CD8-positive, alpha-beta memory T cell (primary cell): Measurements from ENCODE around the gene VN1R2. TPM values are rescaled to one million over a fixed set of nuclear protein-coding genes. Genes with fewer than 3 reads are reported as not detected.
A peak's percentile ranks its signal among the peaks of the same experiment; 100 is the strongest.
"Not testable (repeated sequence)": the region's sequence is repeated elsewhere in the genome, so short reads cannot be mapped to it uniquely, and the experiment has no call there.

Experiments
- CTCF ChIA-PET: fragments of 350-600 bp; sonication (Branson Sonifier 250); formaldehyde crosslinking; loops from one replicate; lab custom pipeline; 2021; ENCODE audit warnings: antibody characterized with exemption; lab: Charles Lee
- POLR2A ChIA-PET: fragments of 350-600 bp; sonication (Branson Sonifier 250); formaldehyde crosslinking; loops from one replicate; lab custom pipeline; 2021; ENCODE audit warnings: antibody characterized with exemption; lab: Charles Lee
- DNase-seq, 5 donors: peaks; one replicate each; pipeline versions ENCODE4 v3.0.0 to v3.0.0-alpha.2; 2020 to 2022; ENCODE audit warnings: mixed read lengths in 1 of 5
- H3K27ac ChIP-seq: one replicate; pipeline ENCODE4 v1.7.0; 2013; ENCODE audit warnings: low read depth, mild to moderate bottlenecking, low read length, moderate library complexity
- H3K27me3 ChIP-seq: 2 replicates; pipeline ENCODE4 v1.7.0; 2013; ENCODE audit warnings: low read length, mild to moderate bottlenecking; ENCODE audit not compliant: insufficient read depth, poor library complexity, severe bottlenecking
- H3K36me3 ChIP-seq: 2 replicates; pipeline ENCODE4 v1.7.0; 2013; ENCODE audit warnings: mild to moderate bottlenecking, low read length, moderate library complexity; ENCODE audit not compliant: insufficient read depth
- H3K4me1 ChIP-seq: 2 replicates; pipeline ENCODE4 v1.7.0; 2013; ENCODE audit warnings: mild to moderate bottlenecking, low read length, moderate library complexity; ENCODE audit not compliant: insufficient read depth
- H3K4me3 ChIP-seq: 2 replicates; pipeline ENCODE4 v1.7.0; 2013; ENCODE audit warnings: mild to moderate bottlenecking, low read length
- H3K9me3 ChIP-seq: 2 replicates; pipeline ENCODE4 v1.7.0; 2013; ENCODE audit warnings: mild to moderate bottlenecking, low read length
- H3K27ac Mint-ChIP-seq, 8 donors: one replicate each; pipeline ENCODE4 v1.8.0; 2020 to 2021; ENCODE audit warnings: mixed read lengths in 8 of 8, mild to moderate bottlenecking in 6 of 8, inconsistent platforms in 3 of 8, moderate library complexity in 3 of 8
- H3K27me3 Mint-ChIP-seq, 2 donors: one replicate each; pipeline ENCODE4 v1.8.0; 2020 to 2021; ENCODE audit warnings: mixed read lengths in 2 of 2, mild to moderate bottlenecking in 1 of 2, moderate library complexity in 1 of 2
- H3K36me3 Mint-ChIP-seq, 3 donors: one replicate each; pipeline ENCODE4 v1.8.0; 2020 to 2021; ENCODE audit warnings: mixed read lengths in 3 of 3, inconsistent platforms in 1 of 3, mild to moderate bottlenecking in 1 of 3
- H3K4me1 Mint-ChIP-seq, 3 donors: one replicate each; pipeline ENCODE4 v1.8.0; 2020 to 2021; ENCODE audit warnings: mixed read lengths in 3 of 3, inconsistent platforms in 1 of 3, mild to moderate bottlenecking in 1 of 3
- H3K4me3 Mint-ChIP-seq, 7 donors: one replicate each; pipeline ENCODE4 v1.8.0; 2020 to 2021; ENCODE audit warnings: mixed read lengths in 7 of 7, mild to moderate bottlenecking in 6 of 7, moderate library complexity in 4 of 7, inconsistent platforms in 2 of 7
- H3K9me3 Mint-ChIP-seq, 5 donors: one replicate each; pipeline ENCODE4 v1.8.0; 2020 to 2022; ENCODE audit warnings: mixed read lengths in 5 of 5, mild to moderate bottlenecking in 3 of 5, moderate library complexity in 2 of 5, inconsistent platforms in 1 of 5
- polyA plus RNA-seq: library from polyadenylated mRNA; unstranded; fragments of 300-500 nt; fragmentation: Illumina TruSeq; gene quantifications from one replicate; pipeline ENCODE4 v1.2.3, GENCODE V29; 2021
- total RNA-seq, 2 experiments: library from RNA; stranded (reverse); gene quantifications; one replicate each; pipeline ENCODE4 v1.2.3, GENCODE V29; 2021

VN1R2 gene, protein sequence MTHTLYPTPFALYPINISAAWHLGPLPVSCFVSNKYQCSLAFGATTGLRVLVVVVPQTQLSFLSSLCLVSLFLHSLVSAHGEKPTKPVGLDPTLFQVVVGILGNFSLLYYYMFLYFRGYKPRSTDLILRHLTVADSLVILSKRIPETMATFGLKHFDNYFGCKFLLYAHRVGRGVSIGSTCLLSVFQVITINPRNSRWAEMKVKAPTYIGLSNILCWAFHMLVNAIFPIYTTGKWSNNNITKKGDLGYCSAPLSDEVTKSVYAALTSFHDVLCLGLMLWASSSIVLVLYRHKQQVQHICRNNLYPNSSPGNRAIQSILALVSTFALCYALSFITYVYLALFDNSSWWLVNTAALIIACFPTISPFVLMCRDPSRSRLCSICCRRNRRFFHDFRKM
- not detected for total RNA-seq
- polyA plus RNA-seq, result not detected

DNA sequence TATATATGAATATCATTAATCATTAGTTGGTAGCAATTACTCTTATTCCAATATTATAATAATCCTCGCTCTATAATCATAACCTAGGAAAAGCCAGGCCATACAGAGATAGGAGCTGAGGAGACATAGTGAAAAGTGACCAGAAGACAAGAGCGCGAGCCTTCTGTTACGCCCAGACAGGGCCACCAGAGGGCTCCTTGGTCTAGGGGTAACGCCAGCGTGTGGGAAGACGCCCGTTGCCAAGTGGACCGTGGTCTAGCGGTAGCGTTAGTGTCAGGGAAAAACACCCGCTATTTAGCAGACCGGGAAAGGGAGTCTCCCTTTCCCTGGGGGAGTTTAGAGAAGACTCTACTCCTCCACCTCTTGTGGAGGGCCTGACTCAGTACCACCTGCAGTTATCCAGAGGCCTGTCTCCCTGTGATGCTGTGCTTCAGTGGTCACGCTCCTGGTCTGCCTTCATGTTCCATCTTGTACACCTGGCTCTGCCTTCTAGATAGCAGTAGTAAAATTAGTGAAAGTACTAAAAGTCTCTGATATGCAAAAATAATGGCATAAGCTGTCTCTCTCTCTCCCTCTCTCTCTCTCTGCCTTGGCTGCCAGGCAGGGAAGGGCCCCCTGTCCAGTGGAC is at the start of gene VN1R2:
VN1R2 (plus strand) TSS at position 578 of the 628 bp plus-strand sequence. CDS start 84 bp downstream, outside the sequence.
- CTCF ChIA-PET, DNase-seq, POLR2A ChIA-PET, H3K9me3 ChIP-seq, H3K4me3 ChIP-seq, H3K36me3 ChIP-seq, H3K4me1 ChIP-seq, H3K27ac ChIP-seq, H3K27me3 ChIP-seq, H3K4me3 Mint-ChIP-seq, H3K27ac Mint-ChIP-seq: not testable (repeated sequence)
- Mint-ChIP-seq H3K36me3 (peaks cover 0 to 16% (median 15%) of the 10 kb centered on the region in 3 donors), H3K4me1 (peaks cover 10 to 11% (median 11%) of the 10 kb centered on the region in 3 donors), H3K9me3 (peaks cover 31 to 56% (median 46%) of the 10 kb centered on the region in 5 donors), H3K27me3 (peaks cover 20 to 24% of the 10 kb centered on the region in 2 donors)

- POLR2A ChIA-PET, H3K4me1 ChIP-seq, DNase-seq, H3K27ac ChIP-seq, H3K4me3 Mint-ChIP-seq, CTCF ChIA-PET, H3K27ac Mint-ChIP-seq, H3K4me1 Mint-ChIP-seq, H3K27me3 Mint-ChIP-seq, H3K27me3 ChIP-seq: not testable (repeated sequence)
- Mint-ChIP-seq H3K9me3 (peaks cover 59 to 98% (median 97%) of the 10 kb centered on the region in 5 donors), H3K36me3 (peaks cover 23 to 80% (median 74%) of the 10 kb centered on the region in 3 donors)
- H3K36me3 ChIP-seq, result peaks cover 12% of the 10 kb centered on the region
- peak overlapping the region; percentile 2 for H3K4me3 ChIP-seq
- peaks cover 76% of the 10 kb centered on the region for H3K9me3 ChIP-seq
Observed at GRCh38 chr19:53211554-53211953, 46.5 kb upstream of the VN1R2 start.

DNA sequence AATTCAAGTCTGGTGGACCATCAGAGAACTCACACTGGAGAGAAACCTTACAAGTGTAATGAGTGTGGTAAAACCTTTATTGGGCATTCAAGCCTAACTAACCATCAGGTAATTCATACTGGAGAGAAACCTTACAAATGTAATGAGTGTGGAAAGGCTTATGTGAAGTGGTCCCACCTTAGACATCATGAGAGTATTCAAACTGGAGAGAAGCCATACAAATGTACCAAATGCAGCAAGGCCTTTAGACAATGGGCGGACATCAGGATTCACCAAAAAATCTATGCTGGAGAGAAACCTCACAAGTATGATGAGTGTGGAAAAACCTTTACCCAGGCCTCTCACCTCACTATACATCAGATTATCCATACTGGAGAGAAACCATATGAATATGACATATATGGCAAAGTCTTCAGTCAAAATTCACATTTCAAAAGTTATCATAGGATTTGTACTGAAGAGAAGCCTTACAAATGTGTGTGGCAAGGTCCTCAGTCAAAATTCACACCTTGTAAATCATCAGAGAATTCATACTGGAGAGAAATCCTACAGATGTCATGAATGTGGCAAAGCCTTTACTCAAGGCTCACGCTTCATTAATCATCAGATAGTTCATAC is 45.3 kb upstream of the VN1R2 start:
- H3K27me3 ChIP-seq, result no peaks in the 10 kb centered on the region
- ChIA-PET POLR2A (no interaction called here), CTCF (no interaction called here)
- H3K27ac ChIP-seq, result no peak overlapping the region
- H3K4me1 ChIP-seq, result no peaks in the 10 kb centered on the region
- peak overlapping the region; percentile 20 for H3K4me3 ChIP-seq
- no peaks in the 10 kb centered on the region for H3K27me3 Mint-ChIP-seq
- no peak overlapping the region for H3K4me3 Mint-ChIP-seq
- H3K36me3 Mint-ChIP-seq, result peaks cover 14 to 69% (median 64%) of the 10 kb centered on the region in 3 donors
- peaks cover 50 to 97% (median 93%) of the 10 kb centered on the region in 5 donors for H3K9me3 Mint-ChIP-seq
- H3K27ac Mint-ChIP-seq, result no peak overlapping the region
- H3K4me1 Mint-ChIP-seq, result no peaks in the 10 kb centered on the region
- peaks cover 12% of the 10 kb centered on the region for H3K36me3 ChIP-seq
- no peak for DNase-seq
- H3K9me3 ChIP-seq, result peaks cover 86% of the 10 kb centered on the region

DNA sequence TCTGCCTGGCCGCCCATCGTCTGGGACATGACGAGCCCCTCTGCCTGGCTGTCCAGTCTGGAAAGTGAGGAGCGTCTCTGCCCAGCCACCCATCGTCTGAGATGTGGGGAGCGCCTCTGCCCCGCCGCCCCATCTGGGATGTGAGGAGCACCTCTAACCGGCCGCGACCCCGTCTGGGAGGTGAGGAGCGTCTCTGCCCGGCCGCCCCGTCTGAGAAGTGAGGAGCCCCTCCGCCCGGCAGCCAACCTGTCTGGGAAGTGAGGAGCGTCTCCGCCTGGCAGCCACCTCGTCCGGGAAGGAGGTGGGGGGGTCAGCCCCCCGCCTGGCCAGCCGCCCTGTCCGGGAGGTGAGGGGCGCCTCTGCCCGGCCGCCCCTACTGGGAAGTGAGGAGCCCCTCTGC is 35.4 kb upstream of the VN1R2 start:
- DNase-seq, H3K4me3 Mint-ChIP-seq, POLR2A ChIA-PET, H3K27ac ChIP-seq, H3K27ac Mint-ChIP-seq, H3K4me1 Mint-ChIP-seq, H3K36me3 ChIP-seq, CTCF ChIA-PET, H3K27me3 ChIP-seq, H3K27me3 Mint-ChIP-seq, H3K4me3 ChIP-seq, H3K4me1 ChIP-seq: not testable (repeated sequence)
- peaks cover 22% of the 10 kb centered on the region for H3K9me3 ChIP-seq
- Mint-ChIP-seq H3K9me3 (peaks cover 44 to 82% (median 73%) of the 10 kb centered on the region in 5 donors), H3K36me3 (peaks cover 8 to 34% (median 29%) of the 10 kb centered on the region in 3 donors)

DNA sequence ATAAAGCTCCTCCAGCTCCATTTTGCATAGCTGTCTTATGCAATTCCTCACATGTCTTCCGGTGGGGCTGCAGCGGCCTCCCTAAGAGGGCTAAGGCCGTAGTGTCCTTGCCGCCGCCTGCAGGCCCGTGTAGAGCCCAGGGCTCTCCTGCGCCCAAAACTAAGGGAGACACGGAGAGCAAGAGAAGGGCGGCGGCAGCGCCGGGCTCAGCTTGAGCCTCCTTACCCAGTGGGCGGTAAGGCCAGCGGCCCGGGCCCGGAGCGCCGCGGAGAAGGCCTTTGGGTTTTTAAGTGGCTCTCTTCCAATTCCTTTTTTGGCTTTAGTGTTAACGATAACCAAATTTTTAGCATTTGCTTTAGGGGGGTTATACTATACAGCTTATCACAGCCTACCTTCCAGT is 33.5 kb upstream of the VN1R2 start:
- Histone ChIP-seq H3K4me3 (no peak overlapping the region), H3K36me3 (no peaks in the 10 kb centered on the region), H3K27me3 (no peaks in the 10 kb centered on the region), H3K27ac (no peak overlapping the region), H3K4me1 (no peaks in the 10 kb centered on the region), H3K9me3 (peaks cover 14% of the 10 kb centered on the region)
- Mint-ChIP-seq H3K36me3 (peaks cover 6 to 33% (median 21%) of the 10 kb centered on the region in 3 donors), H3K4me3 (no peak overlapping the region), H3K9me3 (peaks cover 39 to 82% (median 72%) of the 10 kb centered on the region in 5 donors), H3K27ac (no peak overlapping the region), H3K4me1 (no peaks in the 10 kb centered on the region), H3K27me3 (no peaks in the 10 kb centered on the region)
- ChIA-PET CTCF (no interaction called here), POLR2A (no interaction called here)
- no peak for DNase-seq

DNA sequence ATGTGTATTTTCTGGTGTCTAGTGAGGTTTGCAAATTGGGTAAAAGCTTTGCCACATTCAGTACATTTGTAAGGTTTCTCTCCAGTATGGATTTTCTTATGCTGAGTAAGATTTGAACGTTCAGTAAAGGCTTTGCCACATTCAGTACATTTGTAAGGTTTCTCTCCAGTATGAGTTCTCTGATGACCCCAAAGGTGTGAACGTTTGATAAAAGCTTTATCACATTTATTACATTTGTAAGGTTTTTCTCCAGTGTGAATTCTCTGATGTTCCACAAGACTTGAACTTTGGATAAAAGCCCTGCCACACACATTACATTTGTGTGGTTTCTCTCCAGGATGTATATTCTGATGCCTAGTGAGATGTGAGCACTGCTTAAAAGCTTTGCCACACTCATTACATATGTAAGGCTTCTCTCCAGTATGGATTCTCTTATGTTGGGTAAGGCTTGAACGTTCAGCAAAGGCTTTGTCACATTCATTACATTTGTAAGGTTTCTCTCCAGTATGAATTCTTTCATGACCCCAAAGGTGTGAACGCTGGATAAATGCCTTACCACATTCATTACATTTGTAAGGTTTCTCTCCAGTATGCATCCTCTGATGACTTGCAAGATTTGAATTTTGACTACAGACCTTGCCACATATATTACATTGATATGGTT is 20.8 kb upstream of the VN1R2 start:
- no peak overlapping the region for H3K27ac Mint-ChIP-seq
- H3K27me3 Mint-ChIP-seq, result peaks cover 0 to 5% of the 10 kb centered on the region in 2 donors
- H3K27me3 ChIP-seq, result no peaks in the 10 kb centered on the region
- H3K27ac ChIP-seq, result no peak overlapping the region
- no peak overlapping the region for H3K4me3 Mint-ChIP-seq
- H3K4me1 ChIP-seq, result no peaks in the 10 kb centered on the region
- ChIA-PET POLR2A (no interaction called here), CTCF (no interaction called here)
- H3K36me3 ChIP-seq, result no peaks in the 10 kb centered on the region
- peaks cover 23 to 64% (median 55%) of the 10 kb centered on the region in 3 donors for H3K36me3 Mint-ChIP-seq
- H3K4me3 ChIP-seq, result no peak overlapping the region
- DNase-seq, result no peak
- H3K9me3 Mint-ChIP-seq, result peaks cover 55 to 96% (median 87%) of the 10 kb centered on the region in 5 donors
- no peaks in the 10 kb centered on the region for H3K4me1 Mint-ChIP-seq
- peaks cover 24% of the 10 kb centered on the region for H3K9me3 ChIP-seq

DNA sequence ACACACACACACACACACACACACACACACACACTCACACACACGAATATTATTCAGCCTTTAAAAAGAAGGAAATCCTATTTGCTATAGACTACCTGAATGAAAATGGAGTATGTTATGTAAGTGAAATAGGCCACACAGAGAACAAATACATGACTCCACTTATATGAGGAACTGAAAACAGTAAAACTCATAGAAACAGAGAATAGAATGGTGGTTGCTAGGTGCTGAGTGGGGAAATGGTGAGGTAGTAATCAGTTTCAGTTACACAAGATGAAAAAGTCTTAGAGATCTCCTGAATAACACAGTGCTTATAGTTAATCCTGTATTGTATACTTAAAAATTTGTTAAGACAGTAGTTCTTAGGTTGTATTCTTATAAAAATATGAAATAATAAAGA is 11.6 kb upstream of the VN1R2 start:
- H3K27me3 Mint-ChIP-seq, result no peaks in the 10 kb centered on the region
- no peak overlapping the region for H3K27ac Mint-ChIP-seq
- Histone ChIP-seq H3K36me3 (peaks cover 10% of the 10 kb centered on the region), H3K27ac (no peak overlapping the region), H3K4me1 (no peaks in the 10 kb centered on the region), H3K9me3 (peaks cover 16% of the 10 kb centered on the region), H3K4me3 (no peak overlapping the region), H3K27me3 (no peaks in the 10 kb centered on the region)
- peaks cover 60 to 87% (median 78%) of the 10 kb centered on the region in 5 donors for H3K9me3 Mint-ChIP-seq
- H3K36me3 Mint-ChIP-seq, result peaks cover 38 to 87% (median 77%) of the 10 kb centered on the region in 3 donors
- no peaks in the 10 kb centered on the region for H3K4me1 Mint-ChIP-seq
- CTCF ChIA-PET, result interaction anchor here (0.8 kb wide), 1 partner anchor 529 kb away, joined by 3 read pairs; no protein-coding TSS in a partner anchor
- no peak for DNase-seq
- POLR2A ChIA-PET, result no interaction called here
- no peak overlapping the region for H3K4me3 Mint-ChIP-seq
